GM11168 (cell line): ENCODE measurements around the gene ZNF549.

Source experiments
- in situ Hi-C: fragments of 300-500 bp; cut with MboI; formaldehyde crosslinking; loops from one replicate; pipeline ENCODE4 v1.12.0; 2022; ENCODE audit warnings: low sequenced_read_pairs; ENCODE audit not compliant: unreplicated experiment

Gene ZNF549

DNA sequence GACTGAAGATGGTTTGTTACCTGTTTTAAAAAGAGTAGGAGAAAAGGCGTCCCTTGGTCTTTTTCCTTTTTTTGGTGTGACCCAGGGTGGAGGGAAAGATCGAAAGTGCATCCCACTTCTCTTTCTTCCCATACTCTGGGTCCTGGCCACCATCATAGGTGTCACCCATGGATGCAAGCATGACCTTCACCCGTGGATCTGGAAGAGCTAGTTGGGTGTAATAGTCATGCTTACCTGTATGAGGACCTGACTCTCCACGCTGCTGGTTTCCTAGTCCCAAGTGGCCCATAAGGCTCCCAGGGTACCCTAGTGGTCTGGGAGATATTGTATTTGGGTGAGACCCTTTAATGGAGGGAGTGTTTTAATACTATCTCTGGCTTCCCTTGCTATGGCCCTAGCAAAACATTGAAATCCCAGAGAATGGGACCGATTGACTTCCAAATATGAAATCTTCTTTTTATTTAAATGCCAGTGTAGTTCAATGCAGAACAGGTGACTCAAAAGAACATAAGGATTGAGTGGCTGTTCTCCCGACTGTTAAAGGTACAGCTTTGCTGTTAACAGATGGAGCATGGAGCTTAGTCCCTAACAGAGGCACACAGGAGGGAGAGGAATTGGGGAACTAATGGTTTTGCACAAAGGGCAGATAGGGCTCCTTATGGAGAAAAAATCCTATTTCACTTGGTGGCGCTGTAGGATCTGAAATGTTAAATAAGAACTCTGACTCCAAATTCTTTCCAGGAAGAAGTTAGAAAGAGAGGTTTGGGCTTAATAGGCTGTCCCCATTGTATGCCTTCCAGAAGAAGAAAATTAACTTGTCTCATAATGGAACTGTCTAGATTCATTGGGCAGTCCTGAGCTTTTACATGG, 39.5 kb downstream of the ZNF549 start:
- in situ Hi-C loops: no loop called here

DNA sequence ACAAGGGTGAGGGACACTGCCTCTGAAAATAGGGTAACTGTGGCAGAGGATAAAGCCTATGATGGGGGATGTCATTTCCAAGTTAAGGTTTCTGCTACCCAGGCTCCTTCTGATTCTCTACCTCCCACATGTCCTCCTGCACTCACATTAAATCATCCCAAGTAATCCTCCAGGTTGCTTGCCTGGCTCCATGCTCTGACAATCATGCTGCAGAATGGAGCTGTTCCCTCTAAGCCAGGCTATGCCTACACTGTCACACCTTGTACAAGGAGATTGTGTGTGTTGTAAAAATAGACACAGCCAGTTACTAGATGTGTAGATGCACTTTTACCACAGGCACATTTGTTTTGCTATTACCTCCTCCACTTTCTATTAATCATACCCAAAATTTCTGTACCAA, 43.6 kb downstream of the ZNF549 start:
- in situ Hi-C loops: no loop called here

GRCh38 chr19:57572415-57572947, 45.3 kb downstream of the ZNF549 start:
- in situ Hi-C loops: no loop called here

GRCh38 chr19:57576661-57577060, 49.5 kb downstream of the ZNF549 start:
- in situ Hi-C loops: no loop called here

DNA sequence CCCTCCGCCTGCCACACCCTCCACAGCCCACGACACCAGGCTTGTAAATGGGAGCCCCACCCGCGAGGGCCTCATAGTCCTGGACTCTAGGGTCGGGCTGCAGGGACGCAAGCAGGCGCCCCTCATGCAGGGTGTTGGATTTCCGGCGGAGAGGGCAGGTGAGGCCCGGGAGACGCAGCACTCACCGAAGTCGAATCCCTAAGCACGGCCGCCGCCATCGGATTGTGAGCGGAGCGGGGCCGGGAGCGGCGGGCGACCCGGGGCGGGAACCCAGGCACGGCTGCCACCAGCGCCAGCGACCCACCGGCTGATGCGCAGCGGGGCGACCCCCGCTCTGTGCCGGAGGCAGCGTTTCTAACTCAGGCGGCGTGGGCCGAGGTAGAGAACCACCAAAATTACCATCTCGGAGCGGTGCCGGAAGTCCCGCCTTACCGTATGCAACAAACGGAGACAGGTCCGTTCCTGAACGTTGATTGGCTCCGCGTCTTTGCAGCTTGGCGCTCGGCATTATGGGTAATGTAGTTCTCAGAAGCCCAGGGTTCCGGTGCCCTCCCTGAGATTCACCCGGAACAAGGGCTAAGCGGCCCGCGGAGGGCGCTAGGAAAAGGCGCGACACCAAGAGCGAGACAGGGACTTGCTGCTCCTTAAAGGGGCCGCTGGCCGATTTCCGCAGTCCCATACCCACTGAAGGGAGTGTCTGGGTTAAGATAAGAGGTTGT, 51.5 kb downstream of the ZNF549 start, which contains the start of gene ZNF416:
Gene ZNF416 (minus strand): TSS at position 425 of the 719 bp plus-strand sequence. CDS start 207 bp downstream, at position 218.
- in situ Hi-C loops: no loop called here

GRCh38 chr19:57583104-57583520, 56.0 kb downstream of the ZNF549 start:
- in situ Hi-C loops: no loop called here

GRCh38 chr19:57583521-57584416, 56.6 kb downstream of the ZNF549 start, which contains the start of gene ZIK1:
TSS of gene ZIK1 (plus strand) at chr19:57584145. CDS start at chr19:57584357, 212 bp downstream.
- in situ Hi-C loops: no loop called here

DNA sequence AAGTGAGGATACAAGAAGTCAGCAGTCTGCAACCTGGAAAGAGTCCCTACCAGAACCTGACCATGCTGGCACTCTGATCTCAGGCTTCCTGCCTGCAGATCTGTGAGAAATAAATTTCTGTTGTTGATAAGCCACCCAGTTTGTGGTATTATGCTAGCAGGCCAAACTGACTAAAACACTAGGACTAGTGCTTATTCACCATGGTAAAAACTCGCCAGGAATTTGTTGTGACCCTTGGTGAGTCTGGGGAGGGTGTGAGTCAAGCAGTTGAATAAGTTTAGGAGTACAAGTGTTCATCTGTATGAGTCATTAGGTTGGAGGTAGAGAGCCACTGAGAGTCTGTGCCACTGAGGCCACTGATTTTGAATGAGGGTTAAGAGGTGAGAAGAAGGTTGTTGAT, 60.4 kb downstream of the ZNF549 start:
- in situ Hi-C loops: no loop called here

DNA sequence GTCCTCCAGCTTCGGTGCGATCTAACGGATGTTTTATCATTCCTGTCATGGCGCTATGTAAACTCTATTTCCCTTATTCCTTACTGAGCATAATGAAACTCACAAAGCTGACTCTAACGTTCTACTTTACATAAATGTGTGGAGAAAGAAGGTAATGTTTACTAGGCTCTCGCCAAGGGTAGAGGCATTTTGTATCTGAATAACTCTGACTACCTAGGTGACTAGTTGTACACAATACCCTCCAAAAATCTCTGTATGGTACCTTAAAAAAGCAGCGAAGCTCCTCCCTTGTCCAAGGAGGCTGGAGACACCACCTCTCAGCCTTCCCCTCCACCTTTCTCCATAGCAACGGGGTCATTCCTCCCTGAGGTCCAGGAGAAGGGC, 72.2 kb downstream of the ZNF549 start:
- in situ Hi-C loops: no loop called here

DNA sequence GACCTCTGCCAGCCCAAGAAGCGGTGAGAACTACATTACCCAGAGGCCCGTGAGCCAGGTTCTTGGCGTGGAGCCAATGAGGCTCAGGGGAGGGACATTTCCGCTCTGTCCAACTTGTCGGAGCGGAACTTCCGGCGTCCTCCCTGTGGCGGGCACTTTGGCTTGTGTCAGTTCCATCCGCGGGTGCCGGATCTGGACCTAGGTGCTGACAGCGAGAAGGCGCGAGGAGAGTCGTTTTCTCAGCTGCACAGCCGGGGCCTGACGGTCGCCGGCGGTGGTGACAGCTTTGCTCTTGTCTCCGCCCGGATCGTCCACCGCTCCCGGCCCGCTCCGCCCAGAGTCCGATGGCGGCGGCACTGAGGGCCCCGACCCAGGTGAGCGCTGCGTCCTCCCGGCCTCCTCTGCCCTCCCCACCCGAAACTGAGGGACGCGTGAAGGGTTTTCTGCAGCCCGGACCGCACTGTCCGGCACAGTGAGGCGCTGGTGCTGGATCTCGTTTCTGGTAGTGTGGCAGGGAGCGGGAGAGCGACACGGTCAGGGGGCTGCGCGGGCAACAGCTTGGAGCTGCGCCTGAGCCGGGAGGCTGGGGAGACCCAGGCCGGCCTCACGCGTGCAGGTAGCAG, 72.7 kb downstream of the ZNF549 start, which contains the start of gene ZNF530:
Gene ZNF530 (plus strand): TSS at position 125 of the 623 bp plus-strand sequence. CDS start 4,461 bp downstream, outside the sequence.
- in situ Hi-C loops: no loop called here

- in situ Hi-C loops: no loop called here
Observed at GRCh38 chr19:57606931-57607330, 79.8 kb downstream of the ZNF549 start.
